LNCAP (cell line): Measurements from ENCODE around the gene DUOXA2.

ENCODE experiments used
- TF ChIP-seq, protein P1 (sequence below): fragments of 450-650 bp; IDR thresholded peaks from 2 replicates; pipeline ENCODE4 v1.5.1; 2017; ENCODE audit warnings: mild to moderate bottlenecking

DUOXA2 gene

DNA sequence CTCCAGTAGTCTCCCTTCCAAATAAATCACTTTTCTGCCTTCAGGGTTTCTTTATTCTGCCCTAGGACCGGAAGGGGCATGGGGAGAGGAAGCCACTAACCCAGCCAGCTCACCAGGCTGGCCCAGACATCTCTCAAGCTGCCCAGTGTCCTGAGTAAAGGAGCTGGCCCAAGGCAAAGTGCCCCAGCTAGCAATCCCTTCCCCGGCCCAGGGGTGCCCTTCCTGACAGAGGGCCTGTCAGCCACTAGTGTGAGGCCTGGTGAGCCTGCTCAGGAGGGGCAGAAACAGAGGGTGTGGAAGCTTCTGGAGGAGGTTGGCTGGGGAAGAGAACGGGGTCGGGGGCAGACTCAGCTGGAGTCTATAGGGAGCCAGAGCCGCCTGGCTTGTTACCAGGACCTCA, 51.4 kb downstream of the DUOXA2 start:
- TF ChIP-seq, protein P1, sequence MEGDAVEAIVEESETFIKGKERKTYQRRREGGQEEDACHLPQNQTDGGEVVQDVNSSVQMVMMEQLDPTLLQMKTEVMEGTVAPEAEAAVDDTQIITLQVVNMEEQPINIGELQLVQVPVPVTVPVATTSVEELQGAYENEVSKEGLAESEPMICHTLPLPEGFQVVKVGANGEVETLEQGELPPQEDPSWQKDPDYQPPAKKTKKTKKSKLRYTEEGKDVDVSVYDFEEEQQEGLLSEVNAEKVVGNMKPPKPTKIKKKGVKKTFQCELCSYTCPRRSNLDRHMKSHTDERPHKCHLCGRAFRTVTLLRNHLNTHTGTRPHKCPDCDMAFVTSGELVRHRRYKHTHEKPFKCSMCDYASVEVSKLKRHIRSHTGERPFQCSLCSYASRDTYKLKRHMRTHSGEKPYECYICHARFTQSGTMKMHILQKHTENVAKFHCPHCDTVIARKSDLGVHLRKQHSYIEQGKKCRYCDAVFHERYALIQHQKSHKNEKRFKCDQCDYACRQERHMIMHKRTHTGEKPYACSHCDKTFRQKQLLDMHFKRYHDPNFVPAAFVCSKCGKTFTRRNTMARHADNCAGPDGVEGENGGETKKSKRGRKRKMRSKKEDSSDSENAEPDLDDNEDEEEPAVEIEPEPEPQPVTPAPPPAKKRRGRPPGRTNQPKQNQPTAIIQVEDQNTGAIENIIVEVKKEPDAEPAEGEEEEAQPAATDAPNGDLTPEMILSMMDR: no peak

DNA sequence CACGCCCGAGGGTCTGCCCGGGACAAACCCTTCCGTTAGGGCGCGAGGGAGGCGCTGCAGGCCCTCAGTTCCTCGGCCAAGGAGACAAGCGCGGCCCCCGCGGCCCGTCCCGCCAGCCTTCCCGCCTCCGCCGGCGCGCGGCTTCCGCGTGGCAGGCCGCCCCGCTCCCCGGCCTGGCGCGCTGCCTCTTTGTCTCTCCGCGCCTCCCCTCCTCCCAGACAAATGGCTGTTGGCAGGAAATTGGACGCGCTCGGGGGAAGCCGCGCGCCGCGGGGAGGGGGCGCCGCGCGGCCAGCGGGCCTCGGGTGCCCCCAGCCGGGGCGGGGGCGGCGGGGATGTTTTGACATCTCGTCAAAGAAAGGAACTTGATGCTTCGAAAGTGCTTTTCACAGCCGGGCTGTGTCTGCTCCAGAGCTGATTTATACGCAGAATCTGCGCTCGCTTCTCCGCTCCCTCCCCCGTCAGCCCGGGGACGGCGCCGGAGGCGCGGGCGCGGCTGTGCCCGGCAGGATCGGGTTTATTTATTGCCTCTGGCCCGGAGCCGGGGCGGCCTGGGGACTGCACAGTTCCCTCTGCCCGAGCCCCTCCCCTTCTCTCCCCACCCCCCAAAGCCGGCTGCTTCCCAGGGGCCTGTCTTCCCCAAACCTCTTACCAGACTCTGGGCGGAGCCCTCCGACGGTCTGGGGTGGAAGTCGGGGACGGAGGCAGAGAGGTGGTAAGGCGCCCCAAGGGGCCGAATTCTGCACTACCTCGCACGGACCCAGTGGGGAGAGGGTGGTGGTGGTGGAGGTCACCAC, 52.9 kb downstream of the DUOXA2 start:
- TF ChIP-seq, protein P1: peak; percentile 56

DNA sequence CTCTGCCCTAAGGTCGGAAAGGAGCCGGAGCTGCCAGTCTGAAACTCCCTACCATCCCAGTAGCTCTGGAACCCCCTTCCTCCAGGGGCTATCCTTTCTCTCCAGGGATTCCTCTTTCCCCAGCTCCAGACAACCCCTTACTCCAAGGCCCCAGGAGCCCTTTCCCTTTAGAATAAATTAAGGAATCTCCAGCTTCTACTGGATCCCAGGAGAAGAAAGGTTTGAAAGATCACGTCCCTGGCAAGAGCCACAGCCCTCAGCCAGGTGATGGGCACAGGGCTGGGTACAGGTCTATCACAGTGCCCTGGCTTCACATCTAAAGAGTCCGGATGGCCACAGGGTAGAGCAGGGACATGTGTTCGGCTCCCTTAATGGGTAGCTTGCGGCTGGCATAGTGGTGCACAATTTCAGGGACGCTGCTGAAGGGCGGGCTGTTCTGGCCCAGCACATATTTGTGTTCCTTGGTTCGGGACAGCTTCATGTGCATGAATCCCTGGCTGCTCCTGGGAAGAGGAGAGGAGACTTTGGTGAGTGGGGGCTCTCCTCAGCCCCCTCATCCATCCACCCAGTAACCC, 53.6 kb downstream of the DUOXA2 start:
- TF ChIP-seq, protein P1: no peak
